Sigmoid colon (tissue), 7 donors: ENCODE measurements around the gene GPC6. TPM values are rescaled to one million over a fixed set of nuclear protein-coding genes. Genes with fewer than 3 reads are reported as not detected.

Experiments used
- DNase-seq: peaks from one replicate; pipeline ENCODE4 v3.0.0-alpha.2; 2019
- H3K27ac ChIP-seq, 4 donors: fragments of 200-600 bp; sonication (generic); one replicate each; pipeline ENCODE4 v1.5.1; 2016 to 2019; ENCODE audit warnings: mild to moderate bottlenecking in 1 of 4
- H3K27me3 ChIP-seq, 3 donors: fragments of 200-600 bp; sonication (generic); one replicate each; pipeline ENCODE4 v1.5.1; 2019; ENCODE audit warnings: mild to moderate bottlenecking in 1 of 3
- H3K36me3 ChIP-seq, 4 donors: fragments of 200-600 bp; sonication (generic); one replicate each; pipeline ENCODE4 v1.5.1; 2016 to 2019
- H3K4me1 ChIP-seq, 4 donors: fragments of 200-600 bp; sonication (generic); one replicate each; pipeline ENCODE4 v1.5.1; 2017 to 2019
- H3K4me3 ChIP-seq, 4 donors: fragments of 200-600 bp; sonication (generic); one replicate each; pipeline ENCODE4 v1.5.1; 2017 to 2019; ENCODE audit warnings: mild to moderate bottlenecking in 2 of 4, moderate library complexity in 1 of 4
- H3K9me3 ChIP-seq, 4 donors: fragments of 200-600 bp in 3 of 4; sonication (generic) in 3 of 4; one replicate each; pipeline versions ENCODE4 v1.5.1 to v1.6.1; 2013 to 2019
- CTCF ChIP-seq, 4 experiments: fragments of 450-650 bp in 3 of 4; fragments of 200-600 bp in 1 of 4; IDR thresholded peaks; one replicate each; pipeline ENCODE4 v1.5.1; 2016 to 2019; ENCODE audit warnings: antibody characterized with exemption in 4 of 4, mild to moderate bottlenecking in 3 of 4, moderate library complexity in 2 of 4
- EP300 ChIP-seq, 4 donors: sonication (generic); formaldehyde crosslinking; IDR thresholded peaks; one replicate each; pipeline ENCODE4 v1.6.1; 2017; ENCODE audit warnings: antibody characterized with exemption in 4 of 4
- POLR2A ChIP-seq, 2 donors: fragments of 450-650 bp; IDR thresholded peaks; one replicate each; pipeline ENCODE4 v1.6.1; 2016; ENCODE audit warnings: antibody characterized with exemption in 2 of 2, mild to moderate bottlenecking in 2 of 2, moderate library complexity in 2 of 2
- POLR2AphosphoS5 ChIP-seq, 4 donors: sonication (generic); formaldehyde crosslinking; IDR thresholded peaks; one replicate each; pipeline ENCODE4 v1.6.1; 2017; ENCODE audit warnings: antibody characterized with exemption in 4 of 4
- WGBS, 2 donors: extraction: QIAGEN DNeasy Blood & Tissue Kit; methylation state at CpG; one replicate each; pipeline ENCODE4 v1.1.7; 2013; 5-methylcytosine and 5-hydroxymethylcytosine counted together
- intact Hi-C: fragments of 100-400 bp; cut with DNase I; formaldehyde crosslinking; loops from one replicate; pipeline ENCODE4 v1.15.1; 2023
- polyA plus RNA-seq, 3 donors: library from polyadenylated mRNA; stranded (reverse); fragments of 200-250 nt; gene quantifications; one replicate each; pipeline ENCODE4 v1.2.3, GENCODE V29; 2013
- total RNA-seq, 4 donors: library from RNA; depleted of rRNA; stranded (reverse); fragments of >200 nt; gene quantifications; one replicate each; pipeline ENCODE4 v1.1.0, GENCODE V29; 2016
- donor health status: healthy with polysubstance abuse.
- donor health status: Bipolar disorder and iron deficiency.
- donor health status: healthy.

Gene GPC6
- total and polyA plus RNA-seq, 7 donors: 0.23 to 27.5 (median 14.4) TPM

DNA sequence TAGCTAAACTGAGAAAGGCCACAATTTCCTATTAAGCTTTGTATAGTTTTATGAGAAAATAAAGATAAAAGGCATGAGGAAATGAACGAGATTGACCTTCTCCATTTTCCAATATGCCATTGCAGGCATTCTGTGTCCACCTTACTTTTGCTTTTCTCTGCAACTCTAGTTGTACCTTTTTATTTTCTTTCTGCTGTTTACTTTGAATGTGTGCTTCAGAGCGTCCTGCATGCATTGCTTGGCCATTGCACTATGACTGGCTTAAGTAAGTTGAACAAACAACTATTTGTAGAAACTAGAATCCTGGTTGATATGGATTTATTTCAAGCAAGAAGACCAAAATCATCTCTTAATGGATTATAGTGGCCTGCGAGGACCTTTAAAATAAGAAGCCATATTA lies 510.3 kb downstream of the GPC6 start:
- 75 to 82% methylated on average over 3 of the region's 3 CpGs for WGBS, 2 donors
- intact Hi-C loops: no loop called here

DNA sequence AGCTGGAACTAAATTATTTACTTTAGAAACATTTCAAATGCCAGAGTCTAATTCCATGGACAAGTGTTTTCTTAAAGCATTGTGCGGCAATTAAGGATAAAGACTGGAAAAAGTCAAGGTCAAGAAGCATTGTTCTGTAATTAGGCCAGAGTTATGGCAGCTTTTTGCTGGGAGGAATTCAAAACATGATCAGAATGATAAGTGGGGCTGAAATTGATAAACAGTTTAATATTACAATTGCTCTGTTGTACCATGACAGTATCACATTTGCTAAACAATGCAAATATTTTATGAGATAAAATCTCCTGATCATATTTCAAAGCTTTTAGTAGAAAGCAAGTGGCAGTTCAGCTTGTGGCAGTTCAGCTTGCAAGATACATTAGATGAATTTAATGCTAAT lies 513.7 kb downstream of the GPC6 start:
- DNase-seq: no peak
- intact Hi-C loops: no loop called here
- TF ChIP-seq POLR2A (IDR thresholded peaks at IDR 0.05) (no peak), EP300 (IDR thresholded peaks at IDR 0.05) (no peak), CTCF (IDR thresholded peaks at IDR 0.05) (no peak), POLR2AphosphoS5 (IDR thresholded peaks at IDR 0.05) (no peak)
- Histone ChIP-seq H3K9me3 (no peaks in the 10 kb centered on the region), H3K4me3 (no peak overlapping the region), H3K27ac (no peak overlapping the region), H3K4me1 (peaks cover 0 to 9% (median 2%) of the 10 kb centered on the region in 4 donors), H3K27me3 (no peaks in the 10 kb centered on the region), H3K36me3 (no peaks in the 10 kb centered on the region)
- 26 to 54% methylated on average over 1 of the region's 1 CpG for WGBS, 2 donors

More for the DNA sequence above, 510.3 kb downstream of the GPC6 start:
- H3K4me3 ChIP-seq: no peak overlapping the region
- H3K27me3 ChIP-seq: no peaks in the 10 kb centered on the region
- H3K4me1 ChIP-seq: peaks cover 0 to 9% (median 2%) of the 10 kb centered on the region in 4 donors
- no peaks in the 10 kb centered on the region for H3K36me3 ChIP-seq
- no peak overlapping the region for H3K27ac ChIP-seq
- no peak for TF ChIP-seq EP300 (IDR thresholded peaks at IDR 0.05)
- TF ChIP-seq POLR2AphosphoS5 (IDR thresholded peaks at IDR 0.05): no peak
- no peak for TF ChIP-seq POLR2A (IDR thresholded peaks at IDR 0.05)
- no peak for TF ChIP-seq CTCF (IDR thresholded peaks at IDR 0.05)
- DNase-seq: no peak
- H3K9me3 ChIP-seq: no peaks in the 10 kb centered on the region

- H3K4me1 ChIP-seq: peaks cover 0 to 9% (median 2%) of the 10 kb centered on the region in 4 donors
- intact Hi-C loops: no loop called here
- no peak overlapping the region for H3K27ac ChIP-seq
- no peaks in the 10 kb centered on the region for H3K36me3 ChIP-seq
- TF ChIP-seq CTCF (IDR thresholded peaks at IDR 0.05) (no peak), POLR2AphosphoS5 (IDR thresholded peaks at IDR 0.05) (no peak), POLR2A (IDR thresholded peaks at IDR 0.05) (no peak), EP300 (IDR thresholded peaks at IDR 0.05) (no peak)
- 93 to 94% methylated on average over 5 of the region's 5 CpGs for WGBS, 2 donors
- no peaks in the 10 kb centered on the region for H3K9me3 ChIP-seq
- H3K4me3 ChIP-seq: no peak overlapping the region
- no peaks in the 10 kb centered on the region for H3K27me3 ChIP-seq
- DNase-seq: no peak
Observed at GRCh38 chr13:93744033-93744432, 517.4 kb downstream of the GPC6 start.

DNA sequence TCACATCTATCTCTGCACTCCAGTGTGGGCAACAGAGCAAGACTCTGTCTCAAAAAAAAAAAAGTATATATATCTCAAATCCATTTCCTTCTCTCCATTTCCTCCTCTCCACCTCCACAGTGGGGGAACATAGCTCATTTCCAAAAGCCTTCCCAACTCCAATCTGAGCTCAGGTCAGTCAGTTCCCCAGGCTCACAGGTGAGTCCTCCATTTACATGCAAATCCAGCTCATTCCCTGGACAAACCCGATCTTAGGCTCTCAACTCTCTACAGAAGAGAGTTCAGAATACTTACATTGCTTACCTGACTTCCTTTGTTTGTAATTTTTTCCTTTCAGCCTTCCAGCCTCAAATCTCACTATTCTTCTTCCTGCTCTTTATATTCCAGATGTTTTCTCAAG lies 518.3 kb downstream of the GPC6 start:
- intact Hi-C loops: no loop called here
- TF ChIP-seq POLR2A (IDR thresholded peaks at IDR 0.05) (no peak), EP300 (IDR thresholded peaks at IDR 0.05) (no peak), POLR2AphosphoS5 (IDR thresholded peaks at IDR 0.05) (no peak), CTCF (IDR thresholded peaks at IDR 0.05) (no peak)
- DNase-seq: no peak
- Histone ChIP-seq H3K4me1 (peaks cover 0 to 8% (median 2%) of the 10 kb centered on the region in 4 donors), H3K36me3 (no peaks in the 10 kb centered on the region), H3K9me3 (no peaks in the 10 kb centered on the region), H3K27ac (no peak overlapping the region), H3K4me3 (no peak overlapping the region), H3K27me3 (no peaks in the 10 kb centered on the region)
- 71 to 74% methylated on average over 1 of the region's 1 CpG for WGBS, 2 donors

DNA sequence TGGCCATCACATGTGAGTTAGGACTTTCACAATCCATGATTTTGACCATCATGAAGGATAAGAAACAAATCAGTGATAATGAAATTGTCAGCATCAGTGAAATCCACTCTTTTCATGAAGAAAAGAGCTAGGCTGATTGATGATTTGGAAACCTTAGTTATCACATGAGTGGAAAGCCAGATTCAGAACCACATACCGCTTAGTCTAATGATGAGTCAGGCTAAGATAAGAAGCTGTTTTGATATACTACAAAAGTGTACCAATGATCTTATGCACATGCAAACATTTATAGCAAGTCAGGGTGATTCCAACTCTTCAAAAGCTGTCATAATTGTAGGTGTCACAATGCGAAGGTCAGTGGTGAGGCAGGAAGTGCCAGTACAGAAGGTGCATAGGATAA lies 519.3 kb downstream of the GPC6 start:
- 48 to 70% methylated on average over 2 of the region's 2 CpGs for WGBS, 2 donors
- no peak for DNase-seq
- Histone ChIP-seq H3K27me3 (no peaks in the 10 kb centered on the region), H3K27ac (no peak overlapping the region), H3K4me1 (no peaks in the 10 kb centered on the region), H3K4me3 (no peak overlapping the region), H3K9me3 (no peaks in the 10 kb centered on the region), H3K36me3 (no peaks in the 10 kb centered on the region)
- intact Hi-C loops: no loop called here
- TF ChIP-seq EP300 (IDR thresholded peaks at IDR 0.05) (no peak), CTCF (IDR thresholded peaks at IDR 0.05) (no peak), POLR2AphosphoS5 (IDR thresholded peaks at IDR 0.05) (no peak), POLR2A (IDR thresholded peaks at IDR 0.05) (no peak)
